Measurements from ENCODE around the gene TMEM150A. TPM values are rescaled to one million over a fixed set of nuclear protein-coding genes. Genes with fewer than 3 reads are reported as not detected.

The TMEM150A gene
- total and polyA plus RNA-seq, 8 donors = 11.5 to 39.6 (median 14.6) TPM

- TF ChIP-seq CTCF (IDR thresholded peaks at IDR 0.05) = no peak
- no peak for DNase-seq
- Histone ChIP-seq H3K9me3 (no peaks in the 10 kb centered on the region), H3K4me1 (peaks cover 0 to 3% of the 10 kb centered on the region in 2 donors), H3K4me3 (no peak overlapping the region), H3K27me3 (no peaks in the 10 kb centered on the region), H3K27ac (no peak overlapping the region), H3K36me3 (peaks cover 0 to 100% of the 10 kb centered on the region in 2 donors)
- ATAC-seq = no peak
- intact Hi-C loops (cut with DNase I) = loop anchor here in 1 of 2 donors (5.0 kb wide), 1 partner anchor 170 kb away; no protein-coding TSS in a partner anchor
Measured at GRCh38 chr2:85642725-85643124, 40.2 kb upstream of the TMEM150A start.

GRCh38 chr2:85635636-85636035 lies 33.1 kb upstream of the TMEM150A start:
- ATAC-seq = no peak
- intact Hi-C loops (cut with DNase I) = no loop called here
- peaks cover 0 to 96% of the 10 kb centered on the region in 2 donors for H3K36me3 ChIP-seq
- no peaks in the 10 kb centered on the region for H3K9me3 ChIP-seq
- no peak overlapping the region for H3K27ac ChIP-seq
- no peaks in the 10 kb centered on the region for H3K27me3 ChIP-seq
- H3K4me3 ChIP-seq = no peak overlapping the region
- no peak for TF ChIP-seq CTCF (IDR thresholded peaks at IDR 0.05)
- DNase-seq = no peak
- H3K4me1 ChIP-seq = peaks cover 0 to 6% of the 10 kb centered on the region in 2 donors

GRCh38 chr2:85635011-85635410 lies 32.5 kb upstream of the TMEM150A start:
- no peak for ATAC-seq
- no peak overlapping the region for H3K4me3 ChIP-seq
- H3K27me3 ChIP-seq = no peaks in the 10 kb centered on the region
- TF ChIP-seq CTCF (IDR thresholded peaks at IDR 0.05) = no peak
- intact Hi-C loops (cut with DNase I) = no loop called here
- no peak overlapping the region for H3K27ac ChIP-seq
- no peaks in the 10 kb centered on the region for H3K9me3 ChIP-seq
- peaks cover 0 to 96% of the 10 kb centered on the region in 2 donors for H3K36me3 ChIP-seq
- DNase-seq = no peak
- peaks cover 0 to 6% of the 10 kb centered on the region in 2 donors for H3K4me1 ChIP-seq

GRCh38 chr2:85631316-85631715 lies 28.8 kb upstream of the TMEM150A start:
- Histone ChIP-seq H3K4me3 (no peak overlapping the region), H3K36me3 (peaks cover 0 to 98% of the 10 kb centered on the region in 2 donors), H3K4me1 (no peaks in the 10 kb centered on the region), H3K27ac (no peak overlapping the region), H3K27me3 (no peaks in the 10 kb centered on the region), H3K9me3 (no peaks in the 10 kb centered on the region)
- TF ChIP-seq CTCF (IDR thresholded peaks at IDR 0.05) = no peak
- ATAC-seq = no peak
- intact Hi-C loops (cut with DNase I) = no loop called here
- no peak for DNase-seq

GRCh38 chr2:85628658-85629057 lies 26.2 kb upstream of the TMEM150A start:
- Histone ChIP-seq H3K4me1 (no peaks in the 10 kb centered on the region), H3K27me3 (no peaks in the 10 kb centered on the region), H3K36me3 (peaks cover 0 to 100% of the 10 kb centered on the region in 2 donors), H3K4me3 (no peak overlapping the region), H3K9me3 (no peaks in the 10 kb centered on the region), H3K27ac (no peak overlapping the region)
- no peak for TF ChIP-seq CTCF (IDR thresholded peaks at IDR 0.05)
- DNase-seq (no peak), ATAC-seq (no peak)
- intact Hi-C loops (cut with DNase I) = no loop called here

All from left lung (tissue), 10 donors.